Measurements from ENCODE around the gene NPTN. TPM values are rescaled to one million over a fixed set of nuclear protein-coding genes. Genes with fewer than 3 reads are reported as not detected.

NPTN gene
- polyA plus RNA-seq, 3 donors, result 86.5 to 137 (median 88.0) TPM

DNA sequence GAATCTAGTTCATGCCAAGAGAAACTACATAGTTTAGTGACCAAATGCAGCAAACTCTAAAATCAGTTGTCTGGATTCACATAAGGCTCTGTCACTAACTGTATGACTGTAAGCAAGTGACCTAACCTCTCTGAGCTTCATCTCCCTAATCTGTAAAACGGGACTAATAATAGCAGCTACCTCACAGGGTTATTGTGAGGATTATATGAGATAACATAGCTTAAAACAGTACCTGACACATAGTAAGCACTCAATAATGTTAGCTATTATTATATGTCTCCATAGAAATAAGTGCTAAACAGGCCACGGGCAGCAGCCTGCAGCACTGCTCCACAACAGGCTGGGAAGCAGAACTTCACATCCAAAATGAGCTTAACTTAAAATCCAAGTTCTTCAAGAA lies 30.2 kb downstream of the NPTN start:
- no peak for DNase-seq
- Histone ChIP-seq H3K4me1 (ENCODE audit: control insufficient read depth in 1 of 2, insufficient read depth in 2 of 2, low read length in 2 of 2) (peaks cover 28 to 44% of the 10 kb centered on the region in 2 donors), H3K79me2 (ENCODE audit: insufficient read depth, low read length) (peaks cover 100% of the 10 kb centered on the region), H4K20me1 (ENCODE audit: insufficient read depth, low read length) (peaks cover 100% of the 10 kb centered on the region), H3K4me2 (replicated peaks; ENCODE audit: extremely low read depth, low read length, poor library complexity, severe bottlenecking) (no peak overlapping the region), H3K27ac (ENCODE audit: low read depth in 1 of 2, low read length in 2 of 2) (peak overlapping the region in 1 of 2 donors; percentile 76), H2AFZ (ENCODE audit: insufficient read depth, low read depth, low read length, poor library complexity, severe bottlenecking) (no peak overlapping the region), H3K9me3 (replicated peaks in 1 of 2; ENCODE audit: control insufficient read depth in 1 of 2, insufficient read depth in 1 of 2, low read length in 2 of 2) (no peaks in the 10 kb centered on the region), H3K36me3 (replicated peaks in 1 of 2; ENCODE audit: control insufficient read depth in 1 of 2, insufficient read depth in 2 of 2, low read length in 2 of 2) (peaks cover 0 to 21% of the 10 kb centered on the region in 2 donors), H3K9ac (ENCODE audit: insufficient read depth, low read length, poor library complexity, severe bottlenecking) (peak overlapping the region; percentile 29), H3K27me3 (ENCODE audit: control insufficient read depth in 2 of 2, insufficient read depth in 2 of 2, low read length in 2 of 2) (no peaks in the 10 kb centered on the region), H3K4me3 (replicated peaks in 1 of 3; ENCODE audit: low read depth in 2 of 3, low read length in 3 of 3) (peak overlapping the region in 1 of 3 experiments; percentile 39)
- peak overlapping the region in 3 of 7 donors; percentile 1 to 25 (median 18) for H3K27ac Mint-ChIP-seq
- peaks cover 7 to 24% of the 10 kb centered on the region in 2 donors for H3K36me3 Mint-ChIP-seq
- H3K27me3 Mint-ChIP-seq (ENCODE audit: low read depth in 3 of 3), result no peaks in the 10 kb centered on the region
- H3K4me1 Mint-ChIP-seq, result peaks cover 24% of the 10 kb centered on the region
- H3K9me3 Mint-ChIP-seq, result no peaks in the 10 kb centered on the region
- intact Hi-C loops (cut with micrococcal nuclease), result no loop called here
- no CpG with 5 or more reads among the region's 2 CpGs for WGBS (ENCODE audit: insufficient coverage)
- TF ChIP-seq, protein P1, sequence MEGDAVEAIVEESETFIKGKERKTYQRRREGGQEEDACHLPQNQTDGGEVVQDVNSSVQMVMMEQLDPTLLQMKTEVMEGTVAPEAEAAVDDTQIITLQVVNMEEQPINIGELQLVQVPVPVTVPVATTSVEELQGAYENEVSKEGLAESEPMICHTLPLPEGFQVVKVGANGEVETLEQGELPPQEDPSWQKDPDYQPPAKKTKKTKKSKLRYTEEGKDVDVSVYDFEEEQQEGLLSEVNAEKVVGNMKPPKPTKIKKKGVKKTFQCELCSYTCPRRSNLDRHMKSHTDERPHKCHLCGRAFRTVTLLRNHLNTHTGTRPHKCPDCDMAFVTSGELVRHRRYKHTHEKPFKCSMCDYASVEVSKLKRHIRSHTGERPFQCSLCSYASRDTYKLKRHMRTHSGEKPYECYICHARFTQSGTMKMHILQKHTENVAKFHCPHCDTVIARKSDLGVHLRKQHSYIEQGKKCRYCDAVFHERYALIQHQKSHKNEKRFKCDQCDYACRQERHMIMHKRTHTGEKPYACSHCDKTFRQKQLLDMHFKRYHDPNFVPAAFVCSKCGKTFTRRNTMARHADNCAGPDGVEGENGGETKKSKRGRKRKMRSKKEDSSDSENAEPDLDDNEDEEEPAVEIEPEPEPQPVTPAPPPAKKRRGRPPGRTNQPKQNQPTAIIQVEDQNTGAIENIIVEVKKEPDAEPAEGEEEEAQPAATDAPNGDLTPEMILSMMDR (IDR thresholded peaks at IDR 0.05), result no peak
- H3K4me3 Mint-ChIP-seq, result no peak overlapping the region

DNA sequence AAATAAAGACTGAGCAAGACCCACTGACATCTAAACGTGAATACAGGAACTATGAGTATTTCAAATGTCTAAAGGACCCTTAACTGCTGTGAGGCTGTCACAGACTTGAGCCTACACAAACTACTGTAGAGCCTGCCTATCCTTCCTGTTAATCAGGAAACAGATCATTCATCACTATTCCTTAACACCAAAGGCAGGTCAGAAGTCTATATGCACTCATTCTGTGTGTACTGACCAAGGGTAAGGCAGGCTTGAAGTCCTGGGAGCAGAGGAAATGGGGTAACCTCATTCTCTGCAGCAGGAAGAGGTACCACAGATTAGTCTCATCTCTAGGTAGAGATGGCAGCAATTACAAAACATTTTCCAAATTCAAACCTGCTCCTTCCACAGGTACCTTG lies 30.7 kb downstream of the NPTN start:
- no peaks in the 10 kb centered on the region for H3K27me3 ChIP-seq (ENCODE audit: control insufficient read depth in 2 of 2, insufficient read depth in 2 of 2, low read length in 2 of 2)
- H3K4me1 Mint-ChIP-seq, result peaks cover 22% of the 10 kb centered on the region
- intact Hi-C loops (cut with micrococcal nuclease), result no loop called here
- peak overlapping the region in 1 of 3 experiments; percentile 39 for H3K4me3 ChIP-seq (replicated peaks in 1 of 3; ENCODE audit: low read depth in 2 of 3, low read length in 3 of 3)
- peak overlapping the region; percentile 29 for H3K9ac ChIP-seq (ENCODE audit: insufficient read depth, low read length, poor library complexity, severe bottlenecking)
- H3K4me2 ChIP-seq (replicated peaks; ENCODE audit: extremely low read depth, low read length, poor library complexity, severe bottlenecking), result peak overlapping the region; percentile 55
- H3K79me2 ChIP-seq (ENCODE audit: insufficient read depth, low read length), result peaks cover 100% of the 10 kb centered on the region
- H3K9me3 ChIP-seq (replicated peaks in 1 of 2; ENCODE audit: control insufficient read depth in 1 of 2, insufficient read depth in 1 of 2, low read length in 2 of 2), result no peaks in the 10 kb centered on the region
- H2AFZ ChIP-seq (ENCODE audit: insufficient read depth, low read depth, low read length, poor library complexity, severe bottlenecking), result no peak overlapping the region
- H3K27ac Mint-ChIP-seq, result no peak overlapping the region
- H3K27ac ChIP-seq (ENCODE audit: low read depth in 1 of 2, low read length in 2 of 2), result peak overlapping the region in 1 of 2 donors; percentile 76
- no peaks in the 10 kb centered on the region for H3K27me3 Mint-ChIP-seq (ENCODE audit: low read depth in 3 of 3)
- peaks cover 23 to 39% of the 10 kb centered on the region in 2 donors for H3K4me1 ChIP-seq (ENCODE audit: control insufficient read depth in 1 of 2, insufficient read depth in 2 of 2, low read length in 2 of 2)
- H3K36me3 ChIP-seq (replicated peaks in 1 of 2; ENCODE audit: control insufficient read depth in 1 of 2, insufficient read depth in 2 of 2, low read length in 2 of 2), result peaks cover 0 to 22% of the 10 kb centered on the region in 2 donors
- WGBS (ENCODE audit: insufficient coverage), result no CpG with 5 or more reads among the region's 1 CpG
- H4K20me1 ChIP-seq (ENCODE audit: insufficient read depth, low read length), result peaks cover 100% of the 10 kb centered on the region
- TF ChIP-seq, protein P1 (IDR thresholded peaks at IDR 0.05), result no peak
- peaks cover 7 to 25% of the 10 kb centered on the region in 2 donors for H3K36me3 Mint-ChIP-seq
- no peak overlapping the region for H3K4me3 Mint-ChIP-seq
- peak in 1 of 3 donors; percentile 3 for DNase-seq
- H3K9me3 Mint-ChIP-seq, result no peaks in the 10 kb centered on the region

Data from CD14-positive monocyte (primary cell).